Urinary bladder (tissue), 4 donors: ENCODE results near the gene DHRS7C. TPM values are rescaled to one million over a fixed set of nuclear protein-coding genes. Genes with fewer than 3 reads are reported as not detected.
"Not testable (repeated sequence)": the region's sequence is repeated elsewhere in the genome, so short reads cannot be mapped to it uniquely, and the experiment has no call there.

Source experiments
- DNase-seq: peaks from one replicate; pipeline ENCODE4 v3.0.0-alpha.2; 2015; ENCODE audit errors: extremely low spot score
- H3K27ac ChIP-seq: one replicate; pipeline ENCODE4 v1.5.1; 2013; ENCODE audit warnings: low read depth, mild to moderate bottlenecking, moderate library complexity
- H3K36me3 ChIP-seq: one replicate; pipeline ENCODE4 v1.6.1; 2013; ENCODE audit warnings: mild to moderate bottlenecking, moderate library complexity; ENCODE audit not compliant: insufficient read depth
- H3K4me1 ChIP-seq: one replicate; pipeline ENCODE4 v1.6.1; 2013; ENCODE audit warnings: mild to moderate bottlenecking, moderate library complexity; ENCODE audit not compliant: insufficient read depth
- H3K4me3 ChIP-seq: one replicate; pipeline ENCODE4 v1.5.1; 2013; ENCODE audit warnings: low read depth, low read length
- WGBS: extraction: QIAGEN DNeasy Blood & Tissue Kit; methylation state at CpG from one replicate; pipeline ENCODE4 v1.1.7; 2013; 5-methylcytosine and 5-hydroxymethylcytosine counted together
- polyA plus RNA-seq: library from polyadenylated mRNA; stranded (reverse); fragments of 200-250 nt; gene quantifications from one replicate; pipeline ENCODE4 v1.2.3, GENCODE V29; 2013
- total RNA-seq: library from RNA; depleted of rRNA; stranded (reverse); fragments of >200 nt; gene quantifications from one replicate; pipeline ENCODE4 v1.2.3, GENCODE V29; 2014
- donor health status: healthy with polysubstance abuse.
- donor health status: healthy.

The DHRS7C gene
- total and polyA plus RNA-seq, 2 donors, result 0.16 to 1.1 TPM

DNA sequence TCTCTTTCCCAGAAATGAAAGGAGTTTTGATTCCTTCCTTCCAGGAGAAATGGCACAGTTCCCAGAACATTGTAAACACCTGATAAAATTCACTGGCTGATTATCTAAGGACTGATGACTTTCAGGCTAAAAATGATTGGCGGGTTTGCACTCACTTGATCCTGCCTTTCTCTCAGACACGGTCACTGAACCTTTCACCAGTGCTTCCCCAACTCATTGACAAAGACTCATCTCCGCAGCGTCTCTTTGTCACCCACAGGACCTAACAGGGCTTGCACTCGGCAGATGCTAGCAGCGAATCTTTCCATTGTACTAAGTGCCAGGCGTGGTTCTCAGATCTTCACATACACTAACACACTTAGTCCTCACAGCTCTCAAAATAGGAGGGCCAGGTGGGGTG, 7.3 kb upstream of the DHRS7C start:
- Histone ChIP-seq H3K27ac (no peak overlapping the region), H3K4me3 (no peak overlapping the region), H3K4me1 (no peaks in the 10 kb centered on the region), H3K36me3 (no peaks in the 10 kb centered on the region)
- DNase-seq, result no peak
- 70% methylated on average over 7 of the region's 7 CpGs for WGBS

DNA sequence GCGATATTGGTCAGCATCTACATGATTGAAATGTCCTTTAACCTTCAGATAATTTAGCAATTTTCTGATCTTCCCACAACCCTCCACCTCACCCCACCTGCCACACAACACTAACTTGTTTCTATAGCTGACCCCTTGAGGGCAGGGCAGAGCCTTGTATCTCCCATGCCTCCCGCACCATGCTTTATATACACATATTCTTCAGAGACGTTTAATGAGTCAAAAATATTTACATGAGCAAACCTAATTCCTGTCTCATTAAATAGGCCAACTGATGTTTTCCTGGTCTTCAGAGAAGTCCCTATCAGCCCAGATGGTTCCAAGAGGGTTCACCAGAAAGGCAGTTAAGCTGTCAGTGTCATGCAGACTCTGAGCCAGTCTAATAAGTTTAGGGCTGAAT, 6.6 kb upstream of the DHRS7C start:
- Histone ChIP-seq H3K4me1 (no peaks in the 10 kb centered on the region), H3K27ac (no peak overlapping the region), H3K4me3 (no peak overlapping the region), H3K36me3 (no peaks in the 10 kb centered on the region)
- no peak for DNase-seq
- WGBS, result 65% methylated on average over 3 of the region's 3 CpGs

DNA sequence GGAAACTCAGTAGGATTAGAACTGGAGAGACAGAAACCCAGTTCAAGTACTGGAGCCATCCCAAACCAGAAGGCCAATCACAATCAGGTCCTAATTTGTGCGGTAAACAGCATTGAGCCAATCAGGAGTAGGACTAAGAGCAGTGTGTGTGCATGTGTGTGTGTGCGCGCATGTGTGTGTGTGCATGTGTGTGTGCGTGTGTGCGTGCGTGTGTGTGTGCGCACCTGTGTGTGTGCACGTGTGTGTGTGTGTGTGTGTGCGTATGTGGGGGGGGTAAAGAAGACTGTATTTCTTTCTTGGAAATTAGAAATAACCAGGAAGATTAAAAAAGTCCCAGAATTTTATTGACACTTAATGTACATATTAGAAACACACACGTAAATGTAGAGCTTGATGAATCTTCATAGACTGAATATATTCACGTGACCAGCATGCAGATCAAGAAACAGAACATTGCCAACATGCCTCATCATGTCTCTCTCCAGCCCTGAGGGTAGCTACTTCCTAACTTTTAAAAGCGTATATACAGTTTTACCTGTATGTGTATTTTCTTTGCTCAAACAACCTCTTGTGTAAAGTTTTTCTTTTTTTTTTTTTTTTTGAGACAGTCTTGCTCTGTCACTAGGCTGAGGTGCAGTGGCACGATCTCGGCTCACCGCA, 919 bp upstream of the DHRS7C start:
- no peak overlapping the region for H3K27ac ChIP-seq
- WGBS, result 93% methylated on average over 15 of the region's 15 CpGs
- DNase-seq, result no peak
- no peaks in the 10 kb centered on the region for H3K4me1 ChIP-seq
- H3K36me3 ChIP-seq, result no peaks in the 10 kb centered on the region
- no peak overlapping the region for H3K4me3 ChIP-seq

DNA sequence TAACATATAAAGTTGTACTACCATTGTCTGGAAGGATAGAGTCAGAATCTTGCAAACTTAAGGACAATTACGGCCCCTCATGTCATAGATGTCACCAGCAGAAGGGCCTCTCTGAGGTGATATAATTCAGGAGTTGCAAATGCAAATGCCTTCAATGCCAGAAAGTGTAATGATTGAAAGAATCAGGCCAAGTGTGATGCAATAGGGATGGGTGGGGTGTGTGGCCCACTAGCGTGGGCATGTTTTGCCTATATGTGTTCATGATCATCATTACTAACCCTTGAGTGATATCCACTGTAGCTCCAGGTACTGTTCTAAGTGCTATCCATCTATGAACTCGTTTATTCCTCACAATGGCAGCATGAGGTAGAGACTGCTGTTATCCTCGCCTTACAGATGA, 1.1 kb downstream of the DHRS7C start:
- Histone ChIP-seq H3K4me3 (no peak overlapping the region), H3K27ac (no peak overlapping the region), H3K36me3 (no peaks in the 10 kb centered on the region), H3K4me1 (no peaks in the 10 kb centered on the region)
- DNase-seq, result no peak
- 91% methylated on average over 4 of the region's 4 CpGs for WGBS

DNA sequence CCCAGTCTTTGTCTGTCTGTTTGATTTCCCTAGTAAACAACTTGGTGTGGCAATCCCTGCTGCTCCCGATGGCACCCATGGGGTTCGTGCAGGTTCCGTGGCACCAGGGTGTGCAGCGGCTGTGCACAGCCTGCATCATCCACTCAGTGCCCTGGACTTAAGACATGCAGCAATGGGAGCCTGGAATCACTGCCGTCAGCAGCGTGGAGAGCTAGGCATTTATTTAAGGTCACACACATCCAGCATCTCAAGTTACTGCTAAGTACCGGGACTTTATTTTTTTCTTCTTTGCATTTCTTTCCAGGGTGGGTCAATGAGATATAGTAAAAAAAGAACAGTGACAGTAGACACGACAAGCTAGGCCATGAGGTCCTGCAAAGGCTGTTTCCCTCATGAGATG, 2.8 kb downstream of the DHRS7C start:
- WGBS, result 89% methylated on average over 8 of the region's 8 CpGs
- no peak overlapping the region for H3K27ac ChIP-seq
- no peaks in the 10 kb centered on the region for H3K4me1 ChIP-seq
- no peaks in the 10 kb centered on the region for H3K36me3 ChIP-seq
- H3K4me3 ChIP-seq, result no peak overlapping the region
- no peak for DNase-seq

DNA sequence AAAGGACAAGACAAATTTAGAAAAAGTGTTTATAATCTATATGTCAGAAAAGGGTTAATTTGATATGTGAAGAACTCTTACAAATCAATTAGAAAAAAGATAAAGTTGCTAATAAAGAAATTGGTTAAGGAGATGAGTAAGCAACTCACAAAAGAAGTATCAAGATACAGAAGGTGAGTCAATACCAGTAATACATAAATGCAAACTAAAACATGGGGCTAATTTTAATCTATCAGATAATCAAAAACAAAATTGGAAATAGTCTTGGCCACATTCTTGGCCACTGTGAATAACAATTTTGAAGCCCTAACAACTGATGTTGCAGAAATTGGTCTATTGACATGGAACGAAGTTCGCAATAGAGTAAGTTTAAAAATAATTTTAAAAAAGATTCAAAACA, 6.8 kb downstream of the DHRS7C start:
- H3K36me3 ChIP-seq, result no peaks in the 10 kb centered on the region
- H3K4me3 ChIP-seq, result no peak overlapping the region
- no peak overlapping the region for H3K27ac ChIP-seq
- no peak for DNase-seq
- no peaks in the 10 kb centered on the region for H3K4me1 ChIP-seq
- 95% methylated on average over 2 of the region's 2 CpGs for WGBS

DNA sequence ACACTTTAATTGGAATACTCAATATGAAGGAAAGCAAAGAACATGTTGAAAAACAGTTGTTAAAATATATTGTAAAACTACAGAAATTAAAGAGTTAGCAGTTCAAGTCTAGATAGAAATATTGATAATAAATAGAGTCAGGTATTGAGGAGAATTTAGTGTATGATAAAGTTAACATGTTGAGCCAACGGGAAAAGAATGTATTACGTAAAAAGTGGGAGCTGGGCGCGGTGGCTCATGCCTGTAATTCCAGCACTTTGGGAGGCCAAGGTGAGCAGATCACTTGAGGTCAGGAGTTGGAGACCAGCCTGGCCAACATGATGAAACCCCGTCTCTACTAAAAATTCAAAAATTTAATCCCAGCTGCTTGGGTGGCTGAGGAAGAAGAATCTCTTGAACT, 7.9 kb downstream of the DHRS7C start:
- not testable (repeated sequence) for H3K4me1 ChIP-seq, H3K27ac ChIP-seq, H3K4me3 ChIP-seq, H3K36me3 ChIP-seq, DNase-seq
- WGBS, result 88% methylated on average over 5 of the region's 5 CpGs

DNA sequence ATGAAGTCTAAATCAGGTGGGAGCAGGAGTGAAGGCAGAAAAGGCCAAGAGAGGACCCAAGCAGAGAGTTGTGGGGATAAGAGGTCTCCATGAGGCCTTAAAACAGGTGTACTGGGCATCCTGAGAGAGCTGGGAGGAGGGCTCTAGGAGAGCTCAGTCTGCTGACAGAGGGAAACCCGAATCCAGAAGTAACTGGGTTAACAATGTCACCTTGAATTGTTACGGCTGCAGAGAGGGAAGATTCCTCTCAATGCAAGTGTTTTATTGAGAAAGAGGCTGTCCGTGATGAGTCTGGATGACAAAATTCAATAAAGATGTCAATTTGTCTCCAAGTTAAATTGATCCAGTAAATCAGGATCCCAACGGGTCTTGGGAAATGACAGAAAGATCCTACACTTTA, 8.3 kb downstream of the DHRS7C start:
- Histone ChIP-seq H3K27ac (no peak overlapping the region), H3K4me3 (no peak overlapping the region), H3K36me3 (no peaks in the 10 kb centered on the region), H3K4me1 (no peaks in the 10 kb centered on the region)
- 73% methylated on average over 4 of the region's 4 CpGs for WGBS
- DNase-seq, result no peak

DNA sequence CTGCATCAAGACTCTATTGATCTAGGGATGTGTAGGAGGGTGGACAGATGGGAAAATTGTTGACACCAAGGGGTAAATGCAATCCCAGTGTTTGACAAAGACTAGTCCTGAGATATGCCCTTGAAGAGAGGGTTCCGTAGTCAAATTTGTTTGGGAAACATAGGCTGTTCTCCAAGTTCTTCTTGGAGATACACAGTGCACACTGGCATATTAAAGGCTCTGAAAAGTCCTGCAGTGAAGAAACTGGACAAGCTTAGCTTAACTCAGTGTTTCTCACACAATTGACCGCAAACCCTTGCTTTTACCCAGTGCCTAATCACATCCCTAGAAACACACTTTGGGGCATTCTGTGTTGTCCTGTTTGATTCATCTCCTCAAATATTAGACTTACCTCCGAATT, 10.8 kb downstream of the DHRS7C start:
- Histone ChIP-seq H3K36me3 (no peaks in the 10 kb centered on the region), H3K4me3 (no peak overlapping the region), H3K4me1 (no peaks in the 10 kb centered on the region), H3K27ac (no peak overlapping the region)
- WGBS, result 87% methylated on average over 3 of the region's 3 CpGs
- no peak for DNase-seq

DNA sequence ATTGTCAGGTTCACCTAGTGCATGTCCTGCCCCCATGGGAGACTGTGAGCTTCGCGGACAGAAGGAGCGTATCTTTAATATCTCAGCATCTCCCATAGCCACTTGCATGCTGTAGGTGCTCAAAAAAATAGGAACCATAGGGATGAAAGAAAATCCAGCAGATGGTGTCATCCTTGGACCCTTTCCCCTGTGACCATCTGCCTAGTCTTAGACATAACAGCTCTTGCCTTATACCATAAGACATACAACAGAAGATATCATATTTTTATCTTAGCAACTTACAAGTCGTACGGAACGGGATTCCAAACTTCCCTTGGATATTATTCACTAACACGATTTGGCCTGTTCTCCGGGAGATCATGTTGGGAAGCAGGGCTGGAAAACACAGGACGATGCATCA, 14.5 kb downstream of the DHRS7C start:
- no peak for DNase-seq
- Histone ChIP-seq H3K36me3 (no peaks in the 10 kb centered on the region), H3K27ac (no peak overlapping the region), H3K4me3 (no peak overlapping the region), H3K4me1 (no peaks in the 10 kb centered on the region)
- WGBS, result 82% methylated on average over 9 of the region's 9 CpGs

DNA sequence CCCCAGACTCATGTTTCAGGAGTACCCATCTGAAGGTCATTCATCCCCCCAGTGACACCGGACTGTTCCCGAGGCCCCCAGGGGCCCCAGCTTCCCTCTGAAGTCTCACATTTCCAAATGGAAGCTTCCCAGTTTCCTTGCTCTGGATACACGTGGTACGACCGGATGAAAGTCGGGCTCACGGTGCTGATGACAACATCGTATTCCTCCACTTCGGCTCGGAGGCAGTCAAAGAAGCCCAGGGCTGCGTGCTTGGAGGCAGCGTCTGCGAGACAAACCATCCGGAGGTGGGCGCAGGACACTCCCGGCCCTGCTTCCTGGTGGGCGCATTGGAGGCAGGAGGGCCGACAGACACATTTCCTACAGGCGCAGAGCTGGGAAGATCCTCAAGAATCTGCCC, 18.7 kb downstream of the DHRS7C start:
- 76% methylated on average over 19 of the region's 19 CpGs for WGBS
- H3K27ac ChIP-seq, result no peak overlapping the region
- DNase-seq, result no peak
- H3K36me3 ChIP-seq, result no peaks in the 10 kb centered on the region
- H3K4me3 ChIP-seq, result no peak overlapping the region
- no peaks in the 10 kb centered on the region for H3K4me1 ChIP-seq

DNA sequence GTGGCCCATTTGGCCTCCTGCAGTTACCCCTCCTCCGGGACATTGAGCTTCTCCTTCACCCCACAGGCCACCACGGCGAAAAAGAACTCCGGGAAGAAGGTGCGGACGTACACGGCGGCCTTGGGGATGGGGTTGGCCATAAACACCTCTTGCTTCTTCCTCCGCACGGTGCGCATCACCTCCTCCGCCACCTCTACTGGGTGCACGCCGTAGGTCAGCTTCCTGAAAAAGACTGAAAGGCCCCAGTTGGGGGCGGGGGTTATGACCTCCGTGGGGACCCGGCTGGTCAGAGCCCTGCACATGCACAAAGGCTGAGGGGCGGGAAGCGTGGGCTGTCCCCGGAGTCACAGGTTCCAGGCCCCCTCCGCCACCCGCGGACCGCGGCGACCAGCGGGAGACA, 19.9 kb downstream of the DHRS7C start:
- Histone ChIP-seq H3K4me1 (no peaks in the 10 kb centered on the region), H3K36me3 (no peaks in the 10 kb centered on the region), H3K4me3 (no peak overlapping the region), H3K27ac (no peak overlapping the region)
- WGBS, result 94% methylated on average over 27 of the region's 27 CpGs
- no peak for DNase-seq

DNA sequence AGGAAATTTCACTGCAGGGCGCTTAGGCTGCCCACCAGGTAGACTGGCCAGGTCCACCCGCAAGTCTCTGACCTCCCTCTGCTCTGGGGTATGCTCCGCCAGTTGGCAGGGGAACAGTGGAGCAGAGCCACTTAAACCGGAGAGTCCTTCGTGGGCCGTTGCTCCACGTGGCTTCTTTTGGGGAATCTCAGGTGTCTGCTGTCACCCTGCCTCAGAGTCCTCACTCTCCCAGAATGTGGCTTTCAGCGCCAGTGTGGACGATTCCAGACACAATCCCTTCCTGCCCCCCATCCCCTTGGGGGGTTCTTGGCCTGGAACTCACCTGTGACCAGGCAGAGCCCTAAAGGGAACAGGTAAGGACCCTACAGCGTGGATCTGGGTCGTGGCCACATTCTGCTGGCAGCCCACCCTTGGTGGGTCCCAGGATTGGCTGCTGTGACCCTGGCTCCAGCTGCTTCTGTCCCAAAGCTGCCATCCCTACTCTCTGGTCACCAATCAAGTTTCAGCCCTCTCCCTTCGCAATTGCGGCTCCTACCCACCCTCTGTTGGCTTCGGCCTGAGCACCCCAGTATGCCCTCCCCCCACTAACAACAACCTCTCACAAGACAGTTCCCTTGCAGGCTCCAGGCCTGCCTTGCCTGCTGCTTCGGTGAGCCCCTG, 22.2 kb downstream of the DHRS7C start:
- H3K36me3 ChIP-seq, result no peaks in the 10 kb centered on the region
- WGBS, result 93% methylated on average over 15 of the region's 15 CpGs
- no peak overlapping the region for H3K4me3 ChIP-seq
- no peak for DNase-seq
- H3K27ac ChIP-seq, result no peak overlapping the region
- H3K4me1 ChIP-seq, result no peaks in the 10 kb centered on the region

DNA sequence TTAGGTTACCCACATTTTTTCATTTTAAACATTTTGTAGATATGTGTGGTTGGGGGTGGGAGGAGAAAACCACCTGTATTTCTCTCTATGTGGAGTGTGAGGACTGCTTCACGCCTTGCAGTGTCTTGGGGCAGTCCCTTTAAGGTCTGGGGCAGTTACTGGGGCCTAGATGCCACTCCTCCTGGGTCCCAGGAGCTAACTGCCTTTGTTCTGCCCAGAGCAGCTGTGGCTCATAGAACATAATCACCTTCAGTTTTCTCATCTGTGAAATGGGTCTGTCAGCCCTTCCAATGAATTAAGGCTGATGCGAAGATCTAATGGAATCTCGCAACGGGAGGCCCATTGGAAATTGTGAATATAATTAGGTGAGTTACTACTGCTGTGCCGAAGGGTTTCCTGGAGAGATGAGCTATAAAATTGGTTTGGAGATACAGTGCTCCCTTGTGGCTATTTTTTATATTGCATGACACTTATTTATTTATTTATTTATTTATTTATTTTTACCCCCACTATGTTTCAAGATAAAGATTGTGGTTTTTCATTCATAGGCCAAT, 22.9 kb downstream of the DHRS7C start:
- no peak overlapping the region for H3K4me3 ChIP-seq
- H3K27ac ChIP-seq, result no peak overlapping the region
- H3K4me1 ChIP-seq, result no peaks in the 10 kb centered on the region
- 48% methylated on average over 5 of the region's 5 CpGs for WGBS
- DNase-seq, result no peak
- no peaks in the 10 kb centered on the region for H3K36me3 ChIP-seq
